Epithelial cell of proximal tubule (primary cell): ENCODE data around the gene DRICH1. TPM values are rescaled to one million over a fixed set of nuclear protein-coding genes. Genes with fewer than 3 reads are reported as not detected.

Experiments used
- total RNA-seq: library from RNA; depleted of rRNA; stranded (reverse); fragments of >200 nt; gene quantifications from 2 replicates; pipeline ENCODE4 v1.2.3, GENCODE V29; 2015

DRICH1 gene
- total RNA-seq, 1 donor from 2014 or later, result not detected

Other genes with a start within 250 kb of the DRICH1 start
- not detected in 2 replicates for gene IGLL1, start 52.0 kb downstream of the DRICH1 start, total RNA-seq
- gene RGL4, start 58.7 kb upstream of the DRICH1 start, total RNA-seq, result not detected in 2 replicates
- 2.2 and 2.5 TPM in 2 replicates for gene ZNF70, start 118.8 kb upstream of the DRICH1 start, total RNA-seq
- gene VPREB3, start 122.1 kb upstream of the DRICH1 start, total RNA-seq, result not detected in 2 replicates
- gene C22orf15, start 130.7 kb upstream of the DRICH1 start, total RNA-seq, result 0.36 and 2.1 TPM in 2 replicates
- 5.7 and 37.1 TPM in 2 replicates for gene CHCHD10, start 135.7 kb upstream of the DRICH1 start, total RNA-seq
- gene MMP11, start 140.5 kb upstream of the DRICH1 start, total RNA-seq, result 11.4 and 22.3 TPM in 2 replicates
- 150 and 173 TPM in 2 replicates for gene SMARCB1, start 154.6 kb upstream of the DRICH1 start, total RNA-seq
- gene DERL3, start 206.7 kb upstream of the DRICH1 start, total RNA-seq, result 0.12 and 2.3 TPM in 2 replicates
- gene SLC2A11, start 225.6 kb upstream of the DRICH1 start, total RNA-seq, result 13.1 and 14.3 TPM in 2 replicates